ENCODE measurements around the gene SCNN1B.
A peak's percentile ranks its signal among the peaks of the same experiment; 100 is the strongest.
"Not testable (repeated sequence)": the region's sequence is repeated elsewhere in the genome, so short reads cannot be mapped to it uniquely, and the experiment has no call there.

SCNN1B gene

DNA sequence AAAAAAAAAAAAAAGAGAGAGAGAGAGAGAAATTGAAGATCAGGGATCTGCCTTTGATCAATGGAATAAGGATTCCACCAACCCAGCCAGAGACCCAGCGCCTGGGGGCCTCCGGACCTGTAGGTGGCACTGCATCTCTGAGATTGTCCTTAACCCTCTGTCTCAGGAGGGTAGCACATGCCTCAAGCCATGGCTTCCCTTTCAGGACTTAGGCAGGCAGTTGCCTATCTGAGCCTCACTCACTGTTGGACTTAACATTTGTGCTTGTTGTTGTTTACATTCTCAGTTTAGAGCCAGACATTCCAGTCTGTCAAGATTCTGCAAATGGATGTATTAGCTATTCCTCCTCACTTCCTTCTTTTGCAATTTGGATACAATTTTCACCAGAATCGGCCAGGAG, 5.1 kb upstream of the SCNN1B start:
- peak; percentile 57 for DNase-seq (ENCODE audit: low spot score)
- TF ChIP-seq, protein P1, sequence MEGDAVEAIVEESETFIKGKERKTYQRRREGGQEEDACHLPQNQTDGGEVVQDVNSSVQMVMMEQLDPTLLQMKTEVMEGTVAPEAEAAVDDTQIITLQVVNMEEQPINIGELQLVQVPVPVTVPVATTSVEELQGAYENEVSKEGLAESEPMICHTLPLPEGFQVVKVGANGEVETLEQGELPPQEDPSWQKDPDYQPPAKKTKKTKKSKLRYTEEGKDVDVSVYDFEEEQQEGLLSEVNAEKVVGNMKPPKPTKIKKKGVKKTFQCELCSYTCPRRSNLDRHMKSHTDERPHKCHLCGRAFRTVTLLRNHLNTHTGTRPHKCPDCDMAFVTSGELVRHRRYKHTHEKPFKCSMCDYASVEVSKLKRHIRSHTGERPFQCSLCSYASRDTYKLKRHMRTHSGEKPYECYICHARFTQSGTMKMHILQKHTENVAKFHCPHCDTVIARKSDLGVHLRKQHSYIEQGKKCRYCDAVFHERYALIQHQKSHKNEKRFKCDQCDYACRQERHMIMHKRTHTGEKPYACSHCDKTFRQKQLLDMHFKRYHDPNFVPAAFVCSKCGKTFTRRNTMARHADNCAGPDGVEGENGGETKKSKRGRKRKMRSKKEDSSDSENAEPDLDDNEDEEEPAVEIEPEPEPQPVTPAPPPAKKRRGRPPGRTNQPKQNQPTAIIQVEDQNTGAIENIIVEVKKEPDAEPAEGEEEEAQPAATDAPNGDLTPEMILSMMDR (IDR thresholded peaks at IDR 0.05; ENCODE audit: borderline replicate concordance, control extremely low read depth, extremely low read depth, insufficient read depth, missing control alignments) = no peak
- in situ Hi-C loops (cut with MboI; ENCODE audit: low sequenced_read_pairs, unreplicated experiment) = no loop called here

DNA sequence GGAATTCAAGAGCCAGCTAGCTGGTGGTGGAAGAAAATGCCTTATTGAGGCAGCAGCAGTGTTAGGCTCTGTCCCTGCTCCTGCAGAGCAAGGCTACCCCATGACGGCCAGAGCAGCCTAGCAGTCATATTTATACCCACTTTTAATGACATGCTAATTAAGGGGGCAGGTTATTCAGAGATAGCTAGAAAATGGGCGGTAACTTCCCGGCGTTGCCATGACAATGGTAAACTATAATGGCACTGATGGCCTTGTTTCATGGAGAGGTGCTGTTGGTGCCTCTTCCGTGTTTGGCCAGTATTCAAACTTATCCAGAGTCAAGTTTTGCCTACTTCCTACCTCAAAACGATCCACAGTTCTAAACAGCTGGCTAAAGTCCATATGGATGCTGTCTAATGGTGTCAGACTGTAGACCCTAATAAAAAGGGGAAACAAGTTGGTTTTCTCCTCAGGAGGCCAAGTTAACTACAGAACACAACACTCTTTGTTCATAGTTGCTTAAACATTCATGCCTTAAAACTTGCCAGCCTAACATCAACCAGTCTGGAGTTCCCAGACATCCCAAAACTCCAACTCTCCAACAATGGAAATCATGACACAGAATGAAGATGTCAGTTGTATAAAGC, 3.7 kb upstream of the SCNN1B start:
- TF ChIP-seq, protein P1 (IDR thresholded peaks at IDR 0.05; ENCODE audit: borderline replicate concordance, control extremely low read depth, extremely low read depth, insufficient read depth, missing control alignments) = no peak
- DNase-seq (ENCODE audit: low spot score) = no peak
- in situ Hi-C loops (cut with MboI; ENCODE audit: low sequenced_read_pairs, unreplicated experiment) = no loop called here

DNA sequence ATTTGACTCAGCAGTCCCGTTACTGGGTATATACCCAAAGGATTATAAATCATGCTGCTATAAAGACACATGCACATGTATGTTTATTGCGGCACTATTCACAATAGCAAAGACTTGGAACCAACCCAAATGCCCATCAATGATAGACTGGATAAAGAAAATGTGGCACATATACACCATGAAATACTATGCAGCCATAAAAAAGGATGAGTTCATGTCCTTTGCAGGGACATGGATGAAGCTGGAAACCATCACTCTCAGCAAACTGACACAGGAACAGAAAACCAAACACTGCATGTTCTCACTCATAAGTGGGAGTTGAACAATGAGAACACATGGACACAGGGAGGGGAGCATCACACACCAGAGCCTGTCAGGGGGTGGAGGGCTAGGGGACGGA, 2.3 kb upstream of the SCNN1B start:
- in situ Hi-C loops (cut with MboI; ENCODE audit: low sequenced_read_pairs, unreplicated experiment); DNase-seq (ENCODE audit: low spot score): not testable (repeated sequence)

DNA sequence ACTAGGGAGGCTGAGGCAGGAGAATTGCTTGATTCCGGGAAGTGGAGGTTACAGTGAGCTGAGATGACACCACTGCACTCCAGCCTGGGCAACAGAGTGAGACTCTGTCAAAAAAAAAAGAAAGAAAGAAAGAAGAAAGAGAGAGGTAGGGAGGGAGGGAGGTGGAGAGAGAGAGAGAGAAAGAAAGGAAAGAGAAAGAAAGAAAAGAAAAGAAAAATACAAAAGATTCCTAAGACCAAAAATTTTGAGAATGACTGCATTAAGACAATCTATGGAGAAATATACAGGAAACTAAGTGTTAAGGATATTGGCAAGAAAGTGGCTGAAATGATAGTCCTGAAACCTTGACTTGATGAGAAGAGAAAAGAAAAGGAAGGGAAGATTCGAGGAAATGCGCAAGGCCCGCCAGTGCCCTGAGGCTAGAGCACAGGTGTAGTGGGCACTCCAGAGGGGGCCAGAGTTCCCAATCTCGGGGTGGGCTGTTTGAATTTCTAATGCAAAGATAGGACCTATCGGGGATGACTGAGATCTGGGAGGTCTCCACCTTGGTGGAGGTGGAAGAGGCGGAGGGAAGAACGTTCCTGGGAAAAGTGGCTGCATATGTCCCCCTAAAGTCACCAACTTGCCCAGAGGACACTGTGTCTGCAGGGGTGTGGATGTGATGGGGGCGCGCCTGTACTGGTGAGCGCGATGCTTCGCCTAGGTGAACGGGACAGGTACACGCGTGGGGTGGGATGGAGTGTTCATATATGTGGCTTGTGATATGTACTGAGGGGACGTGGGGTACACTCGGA, 654 bp upstream of the SCNN1B start:
- TF ChIP-seq, protein P1 (IDR thresholded peaks at IDR 0.05; ENCODE audit: borderline replicate concordance, control extremely low read depth, extremely low read depth, insufficient read depth, missing control alignments) = no peak
- in situ Hi-C loops (cut with MboI; ENCODE audit: low sequenced_read_pairs, unreplicated experiment) = no loop called here
- no peak for DNase-seq (ENCODE audit: low spot score)

DNA sequence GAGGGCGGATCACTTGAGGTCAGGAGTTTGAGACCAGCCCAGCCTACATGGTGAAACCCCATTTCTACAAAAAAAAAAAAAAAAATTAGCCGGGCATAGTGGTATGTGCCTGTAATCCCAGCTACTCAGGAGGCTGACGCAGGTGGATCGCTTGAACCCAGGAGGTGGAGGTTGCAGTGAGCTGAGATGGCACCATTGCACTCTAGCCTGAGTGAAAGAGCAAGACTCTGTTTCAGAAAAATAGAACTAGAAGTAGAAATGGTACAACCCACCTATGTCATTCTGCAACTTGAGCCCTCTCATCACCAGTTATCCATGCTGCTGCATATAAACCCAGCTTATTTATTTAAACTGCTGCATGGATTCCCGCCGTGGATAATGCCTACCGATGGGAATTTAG, 1.6 kb downstream of the SCNN1B start:
- in situ Hi-C loops (cut with MboI; ENCODE audit: low sequenced_read_pairs, unreplicated experiment) = no loop called here
- DNase-seq (ENCODE audit: low spot score) = no peak
- TF ChIP-seq, protein P1 (IDR thresholded peaks at IDR 0.05; ENCODE audit: borderline replicate concordance, control extremely low read depth, extremely low read depth, insufficient read depth, missing control alignments) = no peak

DNA sequence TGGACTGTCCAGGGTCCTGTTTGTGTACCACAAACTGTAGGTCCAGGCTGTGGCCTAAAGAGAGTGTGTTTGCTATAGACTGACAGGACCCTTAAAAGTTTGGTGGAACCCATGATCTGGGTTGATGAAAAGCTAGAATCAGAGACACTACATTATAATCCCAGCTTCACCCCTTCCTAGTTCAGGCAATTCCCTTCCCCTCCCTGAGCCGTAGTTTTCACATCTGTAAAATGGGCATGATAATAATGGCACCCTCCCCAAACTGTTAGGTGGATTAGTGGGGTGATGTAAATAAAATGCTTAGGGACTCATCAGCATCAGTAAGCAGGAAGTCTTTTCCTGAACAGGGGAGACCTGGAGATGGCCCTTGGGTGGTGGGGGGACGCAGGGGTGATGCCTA, 2.5 kb downstream of the SCNN1B start:
- DNase-seq (ENCODE audit: low spot score) = no peak
- in situ Hi-C loops (cut with MboI; ENCODE audit: low sequenced_read_pairs, unreplicated experiment) = no loop called here

More for the DNA sequence above, 2.5 kb downstream of the SCNN1B start:
- TF ChIP-seq, protein P1 (IDR thresholded peaks at IDR 0.05; ENCODE audit: borderline replicate concordance, control extremely low read depth, extremely low read depth, insufficient read depth, missing control alignments) = no peak
